ENCODE data around the gene YWHAQ.
"Not testable (repeated sequence)": the region's sequence is repeated elsewhere in the genome, so short reads cannot be mapped to it uniquely, and the experiment has no call there.

Gene YWHAQ

DNA sequence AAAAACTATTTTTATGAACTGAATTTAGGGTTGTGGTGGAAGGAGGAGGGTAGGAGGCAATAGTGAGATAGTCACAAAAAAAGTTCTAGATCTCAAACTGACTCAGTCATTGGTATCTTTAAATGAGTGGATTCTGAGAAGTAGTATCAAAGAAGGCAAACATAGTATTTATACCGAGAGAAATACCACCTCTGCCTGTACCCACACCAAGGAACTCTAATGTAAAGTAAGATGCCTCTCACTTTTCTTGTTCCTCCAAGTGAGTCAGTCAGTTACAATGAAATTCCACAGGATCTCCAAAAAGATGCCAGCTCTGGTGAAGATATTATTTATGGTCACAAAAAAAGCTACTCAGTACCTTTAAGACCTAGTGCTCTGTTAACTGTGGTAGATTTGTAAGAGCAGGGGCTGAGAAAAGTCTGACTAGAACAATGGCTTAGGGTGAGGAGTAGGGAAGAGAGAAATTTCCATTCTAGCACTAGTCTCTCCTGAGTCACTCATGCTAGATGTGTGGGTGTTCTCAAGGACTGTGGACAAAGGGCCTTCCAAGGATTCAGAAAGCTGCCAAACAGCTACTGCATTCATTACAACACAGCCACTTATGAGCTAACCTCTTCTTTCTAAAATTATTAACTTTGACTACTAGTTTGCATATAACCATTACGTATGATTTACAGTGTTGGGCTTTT is 36.3 kb downstream of the YWHAQ start:
- no peak for DNase-seq (ENCODE audit: low spot score)

DNA sequence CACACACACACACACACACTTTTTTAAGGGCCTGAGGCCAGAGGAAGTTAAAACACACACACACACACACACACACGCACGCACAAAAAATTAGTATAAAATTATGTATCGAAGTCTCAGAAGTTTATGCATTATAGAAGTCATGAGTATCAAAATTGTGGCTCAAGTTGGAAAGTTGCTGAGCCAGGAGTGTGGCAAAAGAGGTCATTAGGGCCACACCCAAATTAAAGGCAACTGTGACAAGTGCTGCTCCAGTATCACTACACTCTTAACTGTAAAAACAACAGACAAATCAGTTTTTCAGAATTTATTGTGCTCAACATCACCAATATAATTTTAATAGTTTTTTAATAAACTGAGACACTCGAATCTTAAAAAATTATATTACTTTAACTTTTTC is 36.9 kb downstream of the YWHAQ start:
- DNase-seq (ENCODE audit: low spot score) = no peak

DNA sequence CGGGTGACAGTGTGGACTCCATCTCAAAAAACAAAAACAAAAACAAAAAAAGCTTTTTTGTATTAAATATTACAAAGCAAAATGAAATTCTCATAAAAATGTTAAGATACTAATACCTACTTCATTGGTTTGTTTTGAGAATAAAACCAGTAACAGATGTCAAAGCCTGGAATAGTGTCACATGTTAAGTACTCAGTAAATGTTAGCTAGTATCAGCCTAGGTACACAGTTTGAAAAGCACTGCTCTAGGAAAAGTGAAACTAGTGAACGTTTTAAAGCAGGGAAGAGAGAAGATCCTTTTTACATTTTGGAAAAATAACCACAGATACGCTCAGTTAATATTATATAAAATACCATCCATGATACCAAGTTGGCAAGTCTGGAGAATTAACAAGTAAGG is 38.1 kb downstream of the YWHAQ start:
- no peak for DNase-seq (ENCODE audit: low spot score)

DNA sequence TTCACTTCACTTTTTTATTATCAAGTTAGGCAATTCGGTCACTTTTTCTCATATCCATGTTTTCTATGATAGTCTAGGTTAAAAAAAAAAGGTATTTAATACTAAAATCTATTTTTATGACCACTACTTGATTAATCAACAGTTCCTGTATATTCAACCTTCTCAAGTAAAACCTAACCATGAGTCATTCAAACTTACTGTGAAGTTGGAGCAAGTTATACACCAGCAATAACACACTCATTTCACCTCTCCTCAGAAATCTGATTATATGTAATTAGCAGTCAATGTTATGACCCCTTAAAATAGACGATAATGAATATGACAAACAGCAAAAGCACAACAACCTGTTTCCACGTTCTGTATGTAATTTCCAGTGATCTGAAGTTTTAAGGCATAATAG is 40.2 kb downstream of the YWHAQ start:
- no peak for DNase-seq (ENCODE audit: low spot score)

DNA sequence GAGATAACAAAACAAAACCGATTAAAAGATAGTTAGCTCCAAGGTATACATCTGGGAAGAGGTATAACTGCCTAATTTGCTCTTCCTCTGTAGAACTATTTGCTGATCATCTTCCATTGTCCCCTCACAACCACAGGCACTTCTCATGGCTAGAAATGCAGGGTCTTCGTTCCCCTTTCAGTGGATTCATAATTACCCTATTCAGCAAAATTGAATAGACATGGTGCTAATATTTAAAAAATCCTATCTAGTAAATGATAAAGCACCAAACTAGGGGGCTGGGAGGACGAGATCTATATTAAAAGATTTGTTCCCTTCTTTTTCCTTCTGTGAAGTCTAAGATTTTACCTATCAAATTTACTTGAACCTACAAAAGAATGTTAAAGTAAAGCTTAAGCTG is 44.3 kb downstream of the YWHAQ start:
- DNase-seq (ENCODE audit: low spot score) = no peak

DNA sequence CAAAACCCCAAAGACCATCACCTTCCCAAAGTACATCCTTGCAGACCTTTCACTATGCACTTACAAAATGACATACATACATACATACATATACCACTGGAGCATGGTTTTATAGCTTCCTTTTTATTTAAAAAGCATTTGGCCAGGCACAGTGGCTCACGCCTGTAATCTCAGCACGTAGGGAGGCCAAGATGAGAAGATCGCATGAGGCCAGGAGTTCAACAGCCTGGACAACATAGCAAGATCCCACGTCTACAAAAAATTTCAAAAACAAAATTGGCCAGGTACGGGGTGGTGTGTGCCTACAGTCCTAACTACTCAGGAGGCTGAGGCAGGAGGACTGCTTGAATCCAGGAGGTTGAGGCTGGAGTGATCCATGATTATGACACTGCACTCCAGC is 45.3 kb downstream of the YWHAQ start:
- DNase-seq (ENCODE audit: low spot score) = no peak

DNA sequence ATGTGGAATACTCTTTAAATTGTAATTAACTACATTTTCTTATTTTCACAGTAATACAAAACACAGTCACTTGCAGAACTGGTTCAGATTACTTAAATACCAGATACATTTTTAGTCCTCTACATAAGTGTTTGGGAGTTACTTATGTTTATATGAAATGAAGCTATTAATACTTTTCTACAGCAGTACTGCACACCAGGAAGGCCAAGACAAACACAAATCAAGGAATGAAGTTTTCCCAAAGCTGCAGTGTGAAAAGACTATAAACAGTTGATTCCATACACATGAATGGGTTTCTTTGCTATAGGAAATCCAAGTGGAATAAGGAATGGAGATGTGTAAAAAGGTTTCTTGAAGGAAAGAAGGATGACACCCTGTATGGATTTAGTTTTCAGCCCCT is 45.9 kb downstream of the YWHAQ start:
- DNase-seq (ENCODE audit: low spot score) = not testable (repeated sequence)

DNA sequence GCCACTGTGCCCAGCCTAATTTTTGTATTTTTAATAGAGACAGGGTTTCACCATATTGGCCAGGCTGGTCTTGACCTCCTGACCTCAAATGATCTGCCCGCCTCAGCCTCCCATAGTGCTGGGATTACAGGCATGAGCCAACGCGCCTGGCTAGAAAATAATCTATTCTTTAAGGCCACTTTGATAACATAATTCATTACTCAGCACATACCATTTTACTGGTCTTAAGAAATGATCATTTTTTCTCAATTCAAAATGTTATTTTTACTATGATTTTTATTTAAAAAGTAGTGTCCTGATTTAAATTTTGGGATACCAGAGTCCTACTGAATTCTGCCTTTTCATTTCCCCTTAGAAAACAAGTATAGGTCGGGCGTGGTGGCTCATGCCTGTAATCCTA is 48.2 kb downstream of the YWHAQ start:
- no peak for DNase-seq (ENCODE audit: low spot score)

DNA sequence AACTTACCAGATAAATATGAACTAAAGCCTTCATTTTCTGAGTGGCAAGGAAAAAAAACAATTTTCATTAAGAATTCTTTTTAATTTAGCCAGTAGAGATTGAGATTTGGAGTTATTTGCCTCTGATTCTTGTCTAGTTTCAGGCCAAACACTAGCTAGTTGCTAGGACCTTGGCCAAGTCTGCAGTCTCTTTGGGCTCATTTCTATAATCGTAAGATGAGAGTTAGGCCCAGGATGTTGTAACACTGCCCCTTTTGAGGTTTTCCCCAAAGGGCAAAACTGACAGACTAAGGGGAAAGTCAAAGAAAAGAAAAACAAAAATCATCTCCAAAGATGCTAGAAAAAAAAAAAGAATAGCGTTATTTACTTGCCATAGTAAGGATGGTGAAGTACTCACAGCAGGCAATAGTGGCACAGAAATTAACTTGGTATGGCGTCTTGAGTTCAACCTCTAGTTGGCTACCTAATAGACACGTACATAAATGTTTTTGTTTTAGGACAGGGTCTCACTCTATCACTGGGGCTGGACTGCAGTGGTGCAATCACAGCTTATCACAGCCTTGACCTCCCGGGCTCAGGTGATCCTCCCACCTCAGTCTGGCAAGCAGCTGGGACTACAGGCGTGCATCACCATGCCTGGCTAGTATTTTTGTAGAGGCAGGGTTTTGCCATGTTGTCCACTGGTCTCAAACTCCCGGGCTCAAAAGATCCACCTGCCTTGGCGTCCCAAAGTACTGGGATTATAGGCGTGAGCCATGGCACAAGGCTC is 52.1 kb downstream of the YWHAQ start:
- DNase-seq (ENCODE audit: low spot score) = no peak

DNA sequence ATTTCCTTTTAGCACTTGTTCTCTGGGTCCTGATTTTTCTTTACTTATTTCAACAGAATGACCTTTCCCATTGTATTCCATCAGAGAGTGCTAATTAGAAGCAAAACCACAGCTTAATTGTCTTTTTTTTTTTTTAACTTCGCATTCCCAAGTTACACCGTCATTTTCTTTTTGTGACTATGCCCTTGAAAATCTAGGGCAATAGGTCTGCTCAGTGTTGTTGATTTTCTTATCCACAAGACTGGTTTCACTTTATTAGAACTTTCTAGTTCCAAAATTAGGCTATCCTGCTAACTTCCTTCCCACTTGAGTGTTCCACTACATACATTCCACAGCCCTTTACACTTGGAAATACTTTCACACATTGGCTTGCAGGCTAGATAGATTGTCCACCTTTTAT is 56.5 kb downstream of the YWHAQ start:
- DNase-seq (ENCODE audit: low spot score) = no peak

DNA sequence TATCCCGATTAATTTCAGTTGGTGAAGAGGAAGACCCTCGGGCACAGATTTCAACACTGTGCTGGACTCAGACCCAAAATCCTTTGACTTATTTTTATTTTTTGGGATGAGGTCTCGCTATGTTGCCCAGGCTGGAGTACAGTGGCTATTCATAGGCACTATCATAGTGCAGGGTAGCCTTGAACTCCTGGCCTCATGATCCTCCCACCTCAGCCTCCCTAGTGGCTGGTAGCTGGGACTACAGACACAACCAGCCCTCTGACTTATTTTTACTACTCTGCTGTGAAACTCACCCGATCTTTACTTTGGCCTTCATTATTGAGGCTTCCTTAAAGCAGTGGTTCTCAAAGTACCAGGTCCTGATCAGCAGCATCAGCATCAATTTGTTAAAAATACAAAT is 57.0 kb downstream of the YWHAQ start:
- DNase-seq (ENCODE audit: low spot score) = no peak

DNA sequence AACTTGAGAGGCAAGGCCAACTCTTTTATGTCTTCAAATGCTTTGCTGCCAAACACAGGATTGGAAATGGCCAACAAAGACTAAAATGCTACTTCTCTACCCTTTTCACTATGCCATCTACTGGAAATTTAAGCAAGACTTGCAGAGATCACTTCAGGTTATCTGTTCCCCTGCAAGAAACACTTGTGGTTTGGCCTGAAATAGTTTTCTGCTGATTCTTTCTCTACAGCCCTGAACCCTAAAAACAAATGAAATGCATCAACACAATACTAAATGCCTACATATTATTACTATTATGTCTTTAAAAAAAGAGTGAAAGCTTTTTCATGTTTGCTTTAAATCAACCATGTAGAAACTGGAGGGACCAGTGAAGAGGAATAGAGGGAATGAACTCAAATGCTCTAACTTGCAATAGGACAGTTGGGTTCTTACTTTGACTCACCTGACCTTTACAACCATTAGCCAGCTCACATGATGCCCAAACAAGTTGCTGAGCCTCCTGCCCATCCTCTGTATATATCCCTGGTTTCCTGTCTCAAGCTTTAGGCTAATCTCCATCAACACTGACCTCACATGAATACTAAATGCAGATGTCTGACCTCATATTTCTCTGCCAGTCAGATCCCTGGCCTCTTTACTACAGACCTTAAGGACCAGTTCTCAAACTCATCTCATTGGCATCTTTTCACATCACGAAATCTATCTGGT is 57.6 kb downstream of the YWHAQ start:
- DNase-seq (ENCODE audit: low spot score) = no peak

DNA sequence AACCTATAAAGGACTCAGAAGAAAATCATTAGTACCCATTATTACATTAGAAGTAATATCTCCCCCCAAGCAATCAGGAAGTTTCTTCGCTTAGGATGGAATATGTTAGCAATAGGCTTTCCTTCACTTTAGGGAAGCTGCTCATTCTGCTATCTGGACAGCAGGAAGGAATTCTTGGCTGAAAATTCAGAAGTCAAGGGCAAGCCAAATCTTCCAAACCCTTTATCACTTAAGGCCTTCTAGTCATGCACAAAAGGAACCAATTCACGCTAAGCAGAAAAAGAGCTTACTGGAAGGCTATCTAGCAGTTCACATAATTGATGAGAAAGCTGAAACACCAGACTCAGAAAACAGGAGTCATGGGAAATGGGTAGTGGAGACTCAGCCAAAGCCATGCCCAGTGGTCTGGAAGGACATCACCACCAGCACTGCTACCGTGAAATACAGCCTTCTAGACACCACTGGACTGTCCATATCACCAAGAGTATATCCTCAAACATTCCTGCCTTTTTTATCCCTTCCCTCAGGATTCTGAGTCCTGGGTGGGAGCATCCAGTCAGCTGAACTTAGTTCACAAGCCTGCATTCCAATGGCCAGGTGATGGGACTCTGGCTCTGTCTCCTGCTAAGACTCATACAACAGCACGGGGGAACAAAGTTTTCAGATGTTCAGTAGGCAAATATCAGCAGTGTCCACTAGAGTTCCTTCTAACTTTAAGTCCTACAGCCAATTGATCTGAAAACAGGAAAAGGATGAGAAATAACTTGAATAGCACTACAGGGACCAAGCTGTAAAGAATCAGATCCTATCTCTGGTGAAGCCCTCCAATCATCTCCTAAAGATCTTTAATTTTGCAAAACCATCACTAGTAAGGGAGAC is 60.4 kb downstream of the YWHAQ start:
- no peak for DNase-seq (ENCODE audit: low spot score)

DNA sequence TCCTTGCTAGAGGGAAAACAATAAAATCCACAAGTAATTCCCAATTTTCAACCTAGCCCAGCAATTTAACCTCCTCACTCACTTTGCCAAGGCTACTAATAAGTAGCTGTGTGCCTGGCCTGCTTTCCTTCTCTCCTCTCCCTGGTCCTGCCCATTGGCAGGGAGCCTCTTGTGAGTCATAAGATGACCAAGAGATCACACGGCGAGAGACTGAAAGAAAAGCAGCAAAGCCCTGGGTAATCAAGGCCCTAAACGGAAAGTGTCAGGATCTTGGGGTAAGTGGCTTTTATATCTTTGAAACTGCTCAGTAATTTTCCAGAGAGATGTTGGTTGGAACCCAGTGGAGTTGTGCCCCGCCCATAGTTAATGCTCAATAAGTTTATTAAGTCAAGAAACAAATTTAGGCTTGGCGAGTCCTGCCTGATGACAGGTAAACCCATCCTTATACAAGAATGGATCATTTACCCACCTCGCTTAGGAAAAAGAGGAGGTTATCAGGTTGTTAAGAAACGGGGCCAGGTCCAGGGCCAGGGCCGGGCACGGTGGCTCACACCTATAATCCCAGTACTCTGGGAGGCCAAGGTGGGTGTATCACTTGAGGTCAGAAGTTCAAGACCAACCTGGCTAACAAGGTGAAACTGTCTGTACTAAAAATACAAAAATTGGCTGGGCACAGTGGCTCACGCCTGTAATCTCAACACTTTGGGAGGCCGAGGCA is 65.2 kb downstream of the YWHAQ start:
- DNase-seq (ENCODE audit: low spot score) = no peak

DNA sequence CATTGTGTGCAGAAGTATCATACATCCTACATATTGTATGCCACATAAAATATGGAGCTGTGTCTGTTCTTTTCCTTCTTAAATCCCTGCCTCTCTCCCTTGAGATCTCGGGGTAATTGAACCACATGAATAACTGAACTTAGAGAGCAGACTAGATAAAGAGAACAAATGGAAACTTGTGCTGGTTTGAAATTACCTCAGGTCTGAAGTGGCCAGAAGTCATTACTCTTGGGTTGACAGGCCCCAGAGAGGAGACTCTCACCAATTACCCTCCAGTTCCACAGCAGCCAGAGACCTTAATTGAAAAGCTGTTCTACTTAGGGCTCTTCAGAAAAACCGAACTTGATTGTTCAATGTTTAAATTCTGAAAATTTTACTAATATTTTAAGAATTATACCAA is 70.2 kb downstream of the YWHAQ start:
- no peak for DNase-seq (ENCODE audit: low spot score)

DNA sequence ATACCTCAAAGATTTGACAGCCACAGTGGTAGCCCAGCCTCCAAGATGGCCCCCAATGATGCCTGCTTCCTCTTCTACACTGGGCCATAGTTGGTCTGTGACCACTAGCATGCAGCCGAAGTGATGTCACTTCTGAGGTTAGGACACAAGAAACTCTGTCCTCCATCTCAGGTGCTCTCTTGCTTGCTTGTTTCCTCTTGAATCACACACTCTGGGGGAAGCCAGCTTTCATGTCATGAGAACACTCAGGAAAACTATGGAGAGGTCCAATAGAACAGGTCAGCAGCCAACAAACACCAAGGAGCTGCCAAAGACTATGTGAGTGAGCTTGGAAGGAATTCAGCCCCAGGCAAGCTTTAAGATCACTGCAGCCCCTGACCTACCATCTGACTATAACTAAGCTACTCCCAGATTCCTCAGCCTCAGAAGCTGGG is 71.8 kb downstream of the YWHAQ start:
- no peak for DNase-seq (ENCODE audit: low spot score)

DNA sequence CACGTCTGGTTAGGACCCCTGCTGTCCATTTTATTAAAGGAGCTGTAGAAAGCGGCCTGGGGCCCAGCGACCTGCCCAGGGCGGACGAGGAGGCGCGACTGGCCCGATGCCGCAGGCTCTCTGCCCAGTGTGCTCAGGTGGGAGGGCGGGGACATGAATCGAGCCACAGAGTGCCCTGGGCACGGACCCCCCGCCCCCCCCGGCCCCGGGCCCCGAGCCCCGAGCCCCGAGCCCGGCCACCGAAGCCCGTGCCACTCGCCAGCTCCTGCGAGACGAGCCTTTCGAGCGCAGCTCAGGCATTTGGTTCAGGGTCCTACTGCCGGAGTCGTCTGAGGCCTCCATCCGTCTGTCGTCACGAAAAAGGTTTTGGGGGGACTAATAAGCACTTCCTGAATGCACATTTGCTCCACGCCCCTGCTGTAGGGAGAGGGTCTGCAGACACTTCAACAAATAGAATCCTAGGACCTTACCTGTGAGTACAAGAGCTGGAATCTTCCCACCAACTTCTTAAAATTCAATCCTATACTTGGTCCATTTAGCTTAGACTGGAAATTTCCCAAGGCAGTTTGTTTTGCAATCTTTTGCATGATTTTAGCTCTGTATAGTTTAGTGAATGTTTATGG is 74.6 kb downstream of the YWHAQ start:
- DNase-seq (ENCODE audit: low spot score) = no peak

DNA sequence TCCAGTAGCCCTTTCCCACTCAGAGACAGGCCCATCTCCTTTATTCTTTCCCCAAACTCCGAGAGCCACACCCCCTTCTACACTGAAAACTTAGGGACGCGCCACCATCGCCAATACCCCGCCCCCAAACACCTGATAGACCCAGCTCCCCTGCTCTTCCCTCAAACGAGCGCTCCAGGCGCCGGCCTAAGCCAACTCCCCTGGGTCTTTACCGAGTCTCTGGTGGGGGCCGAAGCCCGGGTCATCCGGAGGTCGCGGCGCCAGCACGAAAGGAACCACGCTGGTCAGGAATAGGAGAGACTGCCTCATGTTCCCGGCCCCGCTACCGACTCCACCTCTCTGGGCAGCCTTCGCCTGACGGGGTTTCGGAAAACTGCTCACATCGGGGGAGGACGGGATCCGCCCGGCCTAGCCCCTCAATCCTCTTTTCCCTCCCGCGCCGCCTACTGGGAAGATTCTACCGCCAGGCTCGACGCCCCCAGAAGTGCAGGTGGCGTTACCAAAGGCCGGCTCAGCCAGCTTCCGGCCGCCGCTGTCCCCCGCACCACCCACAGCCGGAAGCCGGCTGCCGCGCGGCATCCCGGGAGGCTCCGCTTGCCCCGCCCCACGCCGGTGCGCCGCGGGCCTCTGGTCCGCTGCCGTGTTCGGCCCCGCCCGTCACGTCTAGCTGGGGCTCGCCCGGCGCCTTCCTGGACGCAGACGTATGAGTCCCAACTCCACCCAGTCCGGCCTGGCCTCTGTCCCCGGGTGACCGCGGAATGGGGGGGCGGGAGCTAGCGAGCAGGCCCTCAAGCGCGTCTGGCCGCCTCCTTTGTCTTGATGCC is 75.3 kb downstream of the YWHAQ start, which contains the start of gene ADAM17:
Gene ADAM17 (minus strand): TSS at position 534 of the 824 bp plus-strand sequence. CDS start 225 bp downstream, at position 309.
- peak; percentile 96 for DNase-seq (ENCODE audit: low spot score)

DNA sequence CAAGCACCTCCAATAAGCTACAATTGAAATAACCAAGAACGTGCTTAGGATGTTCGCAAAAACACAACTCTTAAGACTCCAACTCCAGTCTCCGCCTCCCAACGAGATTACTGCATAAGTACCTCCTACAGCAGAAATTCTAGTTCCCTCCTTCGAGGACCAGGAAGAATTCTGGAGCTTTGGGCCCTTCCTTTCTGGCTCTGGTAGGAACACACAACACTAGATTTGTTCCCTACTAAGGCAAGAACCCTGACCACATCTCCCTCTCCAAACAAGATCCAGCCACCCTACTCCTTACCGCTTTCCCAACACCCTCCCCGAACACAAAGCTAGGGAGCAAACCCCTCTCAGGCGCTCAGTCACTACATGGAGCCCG is 75.9 kb downstream of the YWHAQ start:
- DNase-seq (ENCODE audit: low spot score) = peak; percentile 65
